Measurements from ENCODE around the gene PSME2. TPM values are rescaled to one million over a fixed set of nuclear protein-coding genes. Genes with fewer than 3 reads are reported as not detected.

Gene PSME2
- total and polyA plus RNA-seq, 2 of the 13 experiments (the other 11 are each of a cell fraction or from before 2014, with no cell fraction given): 332 to 716 TPM

DNA sequence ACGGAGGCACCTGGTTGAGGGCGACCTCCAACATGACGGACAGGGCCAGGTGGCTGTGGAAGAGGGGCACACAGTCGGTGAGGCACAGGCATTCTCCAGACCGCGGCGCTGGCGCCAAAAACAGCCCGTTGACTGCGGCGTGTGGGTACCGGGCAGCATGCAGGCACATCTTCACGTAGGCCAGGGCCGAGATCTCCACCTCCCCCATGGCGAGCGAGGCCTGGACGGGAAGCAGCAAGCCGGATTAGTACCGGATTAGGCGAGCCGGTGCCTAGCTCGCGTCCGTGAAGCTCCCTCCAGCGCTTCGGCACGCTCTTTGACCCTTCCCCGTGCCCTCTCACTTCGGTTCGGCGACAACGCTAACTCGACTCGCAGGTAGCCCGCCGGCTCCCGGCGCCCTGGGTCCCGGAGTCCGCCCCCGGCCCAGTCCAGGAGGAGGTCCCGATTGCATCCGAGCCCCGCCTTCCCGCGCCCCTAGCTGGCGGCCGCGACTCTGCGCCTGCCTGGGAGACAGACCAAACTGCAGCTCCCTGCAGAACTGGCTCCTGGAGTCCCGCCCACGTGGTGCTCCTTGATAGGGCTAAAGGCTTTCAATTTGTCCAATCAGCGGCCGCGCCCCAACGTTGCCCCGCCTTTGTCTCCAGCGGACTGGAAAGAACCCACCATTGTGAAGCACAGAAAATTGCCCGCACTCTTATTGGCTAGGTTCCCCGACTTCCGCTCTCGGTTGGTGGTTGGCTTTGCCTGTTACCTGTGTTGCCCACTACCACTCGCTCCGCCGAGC is 5.1 kb downstream of the PSME2 start, which contains the start of gene EMC9 (continued):
- TF ChIP-seq FOSL2 (CRISPR knock-in tag; IDR thresholded peaks at IDR 0.05): peak; percentile 24; the same call in 1 of the 2 replicates
- TF ChIP-seq ZNF546 (CRISPR knock-in tag; conservative IDR thresholded peaks at IDR 0.05): peak; percentile 98; the same call in 1 of the 2 replicates
- TF ChIP-seq DNMT3B (CRISPR knock-in tag; conservative IDR thresholded peaks at IDR 0.05): peak; percentile 77; the same call in 1 of the 2 replicates
- TF ChIP-seq ZNF556 (CRISPR knock-in tag; IDR thresholded peaks at IDR 0.05; ENCODE audit: borderline replicate concordance): peak; percentile 71
- TF ChIP-seq, protein P1, sequence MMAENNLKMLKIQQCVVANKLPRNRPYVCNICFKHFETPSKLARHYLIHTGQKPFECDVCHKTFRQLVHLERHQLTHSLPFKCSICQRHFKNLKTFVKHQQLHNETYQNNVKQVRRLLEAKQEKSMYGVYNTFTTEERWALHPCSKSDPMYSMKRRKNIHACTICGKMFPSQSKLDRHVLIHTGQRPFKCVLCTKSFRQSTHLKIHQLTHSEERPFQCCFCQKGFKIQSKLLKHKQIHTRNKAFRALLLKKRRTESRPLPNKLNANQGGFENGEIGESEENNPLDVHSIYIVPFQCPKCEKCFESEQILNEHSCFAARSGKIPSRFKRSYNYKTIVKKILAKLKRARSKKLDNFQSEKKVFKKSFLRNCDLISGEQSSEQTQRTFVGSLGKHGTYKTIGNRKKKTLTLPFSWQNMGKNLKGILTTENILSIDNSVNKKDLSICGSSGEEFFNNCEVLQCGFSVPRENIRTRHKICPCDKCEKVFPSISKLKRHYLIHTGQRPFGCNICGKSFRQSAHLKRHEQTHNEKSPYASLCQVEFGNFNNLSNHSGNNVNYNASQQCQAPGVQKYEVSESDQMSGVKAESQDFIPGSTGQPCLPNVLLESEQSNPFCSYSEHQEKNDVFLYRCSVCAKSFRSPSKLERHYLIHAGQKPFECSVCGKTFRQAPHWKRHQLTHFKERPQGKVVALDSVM (CRISPR knock-in tag; IDR thresholded peaks at IDR 0.05): no peak
- peak; percentile 90 for TF ChIP-seq GATA4 (IDR thresholded peaks at IDR 0.05; ENCODE audit: borderline replicate concordance, low read depth)
- TF ChIP-seq, protein P2, sequence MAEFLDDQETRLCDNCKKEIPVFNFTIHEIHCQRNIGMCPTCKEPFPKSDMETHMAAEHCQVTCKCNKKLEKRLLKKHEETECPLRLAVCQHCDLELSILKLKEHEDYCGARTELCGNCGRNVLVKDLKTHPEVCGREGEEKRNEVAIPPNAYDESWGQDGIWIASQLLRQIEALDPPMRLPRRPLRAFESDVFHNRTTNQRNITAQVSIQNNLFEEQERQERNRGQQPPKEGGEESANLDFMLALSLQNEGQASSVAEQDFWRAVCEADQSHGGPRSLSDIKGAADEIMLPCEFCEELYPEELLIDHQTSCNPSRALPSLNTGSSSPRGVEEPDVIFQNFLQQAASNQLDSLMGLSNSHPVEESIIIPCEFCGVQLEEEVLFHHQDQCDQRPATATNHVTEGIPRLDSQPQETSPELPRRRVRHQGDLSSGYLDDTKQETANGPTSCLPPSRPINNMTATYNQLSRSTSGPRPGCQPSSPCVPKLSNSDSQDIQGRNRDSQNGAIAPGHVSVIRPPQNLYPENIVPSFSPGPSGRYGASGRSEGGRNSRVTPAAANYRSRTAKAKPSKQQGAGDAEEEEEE (CRISPR knock-in tag; IDR thresholded peaks at IDR 0.05; ENCODE audit: borderline replicate concordance): peak; percentile 91
- TF ChIP-seq FIP1L1 (IDR thresholded peaks at IDR 0.05; ENCODE audit: borderline replicate concordance, insufficient read depth, low read depth, low read length): peak; percentile 83; the same call in 1 of the 2 replicates
- TF ChIP-seq STAT5B (CRISPR knock-in tag; IDR thresholded peaks at IDR 0.05): 0 out of 2 replicates have a peak, but pooled peaks have one; percentile 14
- TF ChIP-seq ZNF660 (CRISPR knock-in tag; IDR thresholded peaks at IDR 0.05; ENCODE audit: borderline replicate concordance, low read depth): peak; percentile 96; the same call in 1 of the 2 replicates
- TF ChIP-seq, protein P3, sequence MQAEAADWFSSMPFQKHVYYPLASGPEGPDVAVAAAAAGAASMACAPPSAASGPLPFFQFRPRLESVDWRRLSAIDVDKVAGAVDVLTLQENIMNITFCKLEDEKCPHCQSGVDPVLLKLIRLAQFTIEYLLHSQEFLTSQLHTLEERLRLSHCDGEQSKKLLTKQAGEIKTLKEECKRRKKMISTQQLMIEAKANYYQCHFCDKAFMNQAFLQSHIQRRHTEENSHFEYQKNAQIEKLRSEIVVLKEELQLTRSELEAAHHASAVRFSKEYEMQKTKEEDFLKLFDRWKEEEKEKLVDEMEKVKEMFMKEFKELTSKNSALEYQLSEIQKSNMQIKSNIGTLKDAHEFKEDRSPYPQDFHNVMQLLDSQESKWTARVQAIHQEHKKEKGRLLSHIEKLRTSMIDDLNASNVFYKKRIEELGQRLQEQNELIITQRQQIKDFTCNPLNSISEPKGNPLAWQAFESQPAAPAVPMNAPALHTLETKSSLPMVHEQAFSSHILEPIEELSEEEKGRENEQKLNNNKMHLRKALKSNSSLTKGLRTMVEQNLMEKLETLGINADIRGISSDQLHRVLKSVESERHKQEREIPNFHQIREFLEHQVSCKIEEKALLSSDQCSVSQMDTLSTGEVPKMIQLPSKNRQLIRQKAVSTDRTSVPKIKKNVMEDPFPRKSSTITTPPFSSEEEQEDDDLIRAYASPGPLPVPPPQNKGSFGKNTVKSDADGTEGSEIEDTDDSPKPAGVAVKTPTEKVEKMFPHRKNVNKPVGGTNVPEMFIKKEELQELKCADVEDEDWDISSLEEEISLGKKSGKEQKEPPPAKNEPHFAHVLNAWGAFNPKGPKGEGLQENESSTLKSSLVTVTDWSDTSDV (CRISPR knock-in tag; IDR thresholded peaks at IDR 0.05): no peak
- TF ChIP-seq ZNF792 (CRISPR knock-in tag; IDR thresholded peaks at IDR 0.05): peak; percentile 99
- peak; percentile 68 for TF ChIP-seq HOXD1 (CRISPR knock-in tag; IDR thresholded peaks at IDR 0.05)
- TF ChIP-seq, protein P4, sequence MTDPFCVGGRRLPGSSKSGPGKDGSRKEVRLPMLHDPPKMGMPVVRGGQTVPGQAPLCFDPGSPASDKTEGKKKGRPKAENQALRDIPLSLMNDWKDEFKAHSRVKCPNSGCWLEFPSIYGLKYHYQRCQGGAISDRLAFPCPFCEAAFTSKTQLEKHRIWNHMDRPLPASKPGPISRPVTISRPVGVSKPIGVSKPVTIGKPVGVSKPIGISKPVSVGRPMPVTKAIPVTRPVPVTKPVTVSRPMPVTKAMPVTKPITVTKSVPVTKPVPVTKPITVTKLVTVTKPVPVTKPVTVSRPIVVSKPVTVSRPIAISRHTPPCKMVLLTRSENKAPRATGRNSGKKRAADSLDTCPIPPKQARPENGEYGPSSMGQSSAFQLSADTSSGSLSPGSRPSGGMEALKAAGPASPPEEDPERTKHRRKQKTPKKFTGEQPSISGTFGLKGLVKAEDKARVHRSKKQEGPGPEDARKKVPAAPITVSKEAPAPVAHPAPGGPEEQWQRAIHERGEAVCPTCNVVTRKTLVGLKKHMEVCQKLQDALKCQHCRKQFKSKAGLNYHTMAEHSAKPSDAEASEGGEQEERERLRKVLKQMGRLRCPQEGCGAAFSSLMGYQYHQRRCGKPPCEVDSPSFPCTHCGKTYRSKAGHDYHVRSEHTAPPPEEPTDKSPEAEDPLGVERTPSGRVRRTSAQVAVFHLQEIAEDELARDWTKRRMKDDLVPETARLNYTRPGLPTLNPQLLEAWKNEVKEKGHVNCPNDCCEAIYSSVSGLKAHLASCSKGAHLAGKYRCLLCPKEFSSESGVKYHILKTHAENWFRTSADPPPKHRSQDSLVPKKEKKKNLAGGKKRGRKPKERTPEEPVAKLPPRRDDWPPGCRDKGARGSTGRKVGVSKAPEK (CRISPR knock-in tag; IDR thresholded peaks at IDR 0.05; ENCODE audit: borderline replicate concordance): peak; percentile 99
- no peak for TF ChIP-seq MTF2 (CRISPR knock-in tag; IDR thresholded peaks at IDR 0.05; ENCODE audit: borderline replicate concordance)
- peak; percentile 90 for TF ChIP-seq PHF5A (CRISPR knock-in tag; IDR thresholded peaks at IDR 0.05; ENCODE audit: low read depth, unreplicated experiment)
- peak; percentile 81; the same call in 1 of the 2 replicates for TF ChIP-seq ZSCAN25 (CRISPR knock-in tag; IDR thresholded peaks at IDR 0.05)
- no peak for TF ChIP-seq HOXA9 (CRISPR knock-in tag; IDR thresholded peaks at IDR 0.05; ENCODE audit: borderline replicate concordance)
- peak; percentile 91; the same call in 1 of the 2 replicates for TF ChIP-seq CC2D1A (CRISPR knock-in tag; IDR thresholded peaks at IDR 0.05)
